ENCODE data around the gene BCAN.

BCAN gene

DNA sequence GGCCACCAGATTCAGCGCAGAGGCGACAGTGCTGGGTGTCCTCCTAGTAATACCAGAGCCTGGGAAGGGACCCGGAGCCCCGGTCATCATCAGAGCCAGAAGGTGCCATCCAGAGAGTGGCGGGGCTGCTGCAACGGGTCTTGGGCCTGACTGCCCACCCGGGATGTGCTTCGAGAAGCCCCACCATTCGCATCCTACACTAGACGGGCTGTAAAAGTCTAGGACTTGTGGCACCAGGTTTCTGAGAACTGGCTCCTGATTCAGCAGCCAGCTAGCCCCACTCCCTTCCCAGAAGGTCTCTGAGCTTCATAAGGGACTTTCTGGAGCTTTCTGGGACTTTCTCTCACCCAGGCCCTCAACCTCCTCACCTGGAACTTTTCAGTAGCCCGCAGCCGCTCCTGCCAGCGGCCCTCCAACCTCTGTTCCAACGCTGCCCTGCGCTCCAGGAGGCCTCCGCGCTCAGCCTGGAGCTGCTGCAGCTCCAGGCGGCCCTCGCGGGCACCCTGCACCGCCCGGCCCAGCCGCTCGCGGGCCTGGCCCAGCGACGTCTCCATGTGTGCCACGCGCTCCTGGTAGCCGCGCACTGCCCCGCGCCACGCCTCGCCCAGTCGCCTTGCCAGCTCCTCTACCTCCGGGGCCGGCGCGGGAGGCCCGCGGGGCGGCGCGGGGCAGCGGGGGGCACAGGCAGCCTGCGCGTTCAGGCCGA lies 34.4 kb downstream of the BCAN start:
- peak; percentile 68 for DNase-seq (ENCODE audit: low read depth, low spot score)

DNA sequence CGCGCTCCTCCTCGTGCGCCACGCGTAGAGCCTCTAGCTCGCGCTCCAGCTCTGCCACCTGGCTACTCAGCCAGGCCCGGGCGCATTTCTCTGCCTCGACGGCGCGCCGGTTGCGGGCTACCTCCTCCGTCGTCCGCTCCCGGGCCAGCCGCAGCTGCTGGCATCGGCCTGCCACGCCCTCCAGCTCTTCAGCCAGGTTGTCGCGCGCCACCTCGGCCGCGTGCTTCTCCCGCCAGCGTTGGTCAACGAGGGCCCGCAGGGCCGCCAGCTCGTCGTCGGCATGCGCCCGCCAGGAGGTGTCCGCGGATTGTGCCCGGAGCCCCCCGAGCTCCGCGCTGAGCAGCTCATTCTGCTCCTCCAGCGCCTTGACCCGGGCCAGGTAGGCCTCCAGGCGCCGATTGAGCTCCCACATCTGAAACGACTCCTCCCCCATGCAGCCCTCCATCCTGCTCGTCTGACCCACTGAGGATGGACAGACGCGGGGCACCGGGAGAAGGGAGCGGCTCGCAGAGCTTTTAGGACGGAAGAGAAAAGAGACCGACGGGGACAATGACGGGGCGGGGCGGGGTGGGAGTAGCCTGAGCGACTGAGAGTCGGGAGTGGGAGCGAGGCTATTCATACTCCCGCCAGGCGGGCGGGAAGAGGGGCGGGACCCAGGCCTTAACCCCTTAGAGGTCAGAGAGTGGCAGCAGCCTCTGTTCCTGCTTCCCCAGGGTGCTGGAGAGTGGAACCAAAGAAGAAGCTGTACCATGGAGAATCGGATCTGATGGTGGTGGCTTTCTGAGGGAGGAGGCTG lies 35.1 kb downstream of the BCAN start, which contains the start of gene NES:
NES (minus strand) TSS at position 588 of the 796 bp plus-strand sequence; CDS start at position 445, 143 bp downstream.
- DNase-seq (ENCODE audit: low read depth, low spot score): peak; percentile 85

DNA sequence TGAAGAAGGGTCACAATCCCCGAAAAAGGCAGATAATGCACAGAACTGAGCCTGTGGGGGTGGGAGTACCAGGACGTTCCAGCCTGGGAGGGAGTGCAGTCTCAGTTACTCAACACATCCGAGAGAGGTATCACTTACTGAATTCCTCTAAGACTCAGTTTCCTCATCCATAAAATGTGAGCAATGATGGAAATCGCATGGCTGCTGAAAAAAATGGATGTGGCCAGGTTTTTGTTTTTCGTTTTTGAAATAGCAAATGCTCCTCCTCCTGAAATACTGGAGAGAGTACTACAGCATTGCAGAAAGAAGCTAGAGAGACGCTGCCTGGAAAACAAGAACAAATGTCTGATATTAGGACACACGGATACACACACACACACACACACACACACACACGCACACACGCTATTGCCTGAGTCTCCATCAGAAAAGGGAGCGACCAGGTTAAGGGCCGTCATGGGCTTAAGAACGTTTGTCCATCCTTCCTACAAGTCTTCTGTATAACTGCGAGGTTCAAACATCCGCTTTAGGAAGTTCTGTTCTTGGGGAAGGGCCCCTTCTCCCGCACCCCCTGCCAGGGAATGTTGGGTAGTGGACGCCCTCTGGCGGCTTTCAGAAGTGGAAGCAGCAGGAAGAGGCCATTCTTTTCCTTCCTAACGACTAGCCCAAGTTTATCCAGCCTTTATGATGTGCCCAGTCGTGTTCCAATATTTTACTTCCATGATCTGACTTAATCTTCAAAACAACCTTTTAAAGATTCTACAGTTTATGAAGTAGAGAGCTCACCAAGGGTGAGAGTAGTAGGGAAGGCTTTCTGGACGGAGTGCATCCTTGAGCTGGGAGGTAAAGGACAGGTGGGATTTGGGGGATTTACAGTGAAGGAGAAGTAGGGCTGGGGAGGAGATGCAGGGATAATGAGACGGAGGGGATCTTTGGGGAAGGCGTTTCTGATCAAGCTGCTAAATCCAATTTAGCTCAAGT lies 36.0 kb downstream of the BCAN start:
- peak; percentile 88 for DNase-seq (ENCODE audit: low read depth, low spot score)

DNA sequence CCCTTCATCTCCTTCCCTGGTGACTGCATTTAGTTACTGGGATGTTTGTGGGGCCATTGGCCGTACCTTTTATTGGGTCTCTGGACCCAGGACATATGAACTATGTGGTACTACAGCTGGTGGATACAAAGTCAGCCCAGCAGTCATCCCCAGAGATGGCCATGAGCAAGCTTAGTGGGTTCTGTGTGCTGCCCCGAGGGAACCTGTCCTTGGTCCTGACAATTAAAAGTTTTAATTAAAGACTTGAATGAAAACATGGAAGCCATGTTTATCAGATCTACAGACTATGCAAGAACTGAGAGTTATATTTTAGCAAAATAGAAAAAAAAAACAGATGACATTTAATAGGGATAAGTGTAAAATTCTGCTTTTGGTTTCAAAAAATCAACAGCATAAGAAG lies 38.1 kb downstream of the BCAN start:
- DNase-seq (ENCODE audit: low read depth, low spot score): no peak

DNA sequence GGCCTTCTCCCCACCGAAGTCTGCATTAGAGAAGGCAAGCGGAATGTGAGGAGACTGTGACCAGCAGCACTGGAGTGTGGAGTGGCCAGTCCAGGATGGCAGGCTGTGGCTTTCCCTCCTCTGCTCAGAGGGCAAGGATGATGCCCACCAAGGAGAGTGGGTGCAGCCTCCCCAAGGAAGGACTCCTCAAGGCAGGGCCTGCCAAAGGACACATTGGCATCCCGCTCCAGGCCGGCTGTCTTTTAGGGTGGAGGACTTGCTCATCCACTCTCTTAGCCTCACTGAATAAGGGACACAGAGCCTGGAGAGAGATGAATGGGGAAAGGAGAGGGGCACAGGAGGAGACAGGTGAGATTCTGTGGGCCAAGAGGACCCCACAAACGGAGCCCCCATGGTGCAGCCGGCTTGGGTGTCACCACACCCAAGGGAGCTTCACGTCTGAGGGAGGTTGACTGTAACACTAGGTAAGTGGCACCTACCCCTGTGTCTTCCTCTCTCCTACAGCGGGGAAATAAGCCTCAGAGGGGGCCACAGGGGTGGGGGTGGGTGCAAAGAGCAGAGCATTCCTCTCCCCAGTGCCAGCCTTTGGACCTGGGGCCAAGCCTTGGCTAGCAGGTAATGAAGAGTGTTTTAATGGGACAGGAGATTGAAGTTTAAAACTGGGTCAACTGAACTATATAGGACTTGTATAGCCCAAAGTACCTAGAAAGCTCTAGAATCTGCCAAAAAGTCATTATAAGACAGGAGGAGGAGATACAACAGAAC lies 39.5 kb downstream of the BCAN start:
- DNase-seq (ENCODE audit: low read depth, low spot score): no peak

DNA sequence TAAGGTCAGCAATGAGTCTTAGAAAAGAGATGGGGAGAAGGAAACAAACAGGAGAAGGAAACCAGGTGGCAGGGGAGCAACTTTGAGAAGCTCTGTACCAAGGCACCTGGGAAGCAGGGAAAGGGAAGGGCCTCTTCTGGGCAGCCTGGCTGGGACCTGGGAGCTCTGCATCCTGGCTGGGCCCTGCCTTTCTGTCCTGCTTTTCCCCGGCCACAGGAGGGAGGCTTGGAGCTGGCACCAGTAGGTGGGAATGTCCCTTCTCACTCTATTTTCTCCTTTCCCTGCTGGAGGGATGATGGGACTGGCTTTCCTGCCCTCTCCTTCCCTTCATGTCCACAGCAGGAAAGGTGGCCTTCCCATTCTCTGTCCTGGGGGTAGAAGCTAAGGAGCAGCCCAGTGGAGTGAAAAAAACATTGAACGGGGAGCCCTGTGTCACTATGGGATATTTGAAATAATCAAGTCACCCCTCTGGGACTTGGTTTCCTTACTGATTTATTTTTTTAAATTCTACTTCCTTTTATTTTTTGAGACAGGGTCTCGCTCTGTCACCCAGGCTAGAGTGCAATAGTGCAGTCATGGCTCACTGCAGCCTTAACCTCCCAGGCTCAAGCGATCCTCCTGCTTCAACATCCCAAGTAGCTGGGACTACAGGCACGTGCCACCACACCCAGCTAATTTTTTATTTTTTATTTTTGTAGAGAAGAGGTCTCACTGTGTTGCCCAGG lies 40.4 kb downstream of the BCAN start:
- no peak for DNase-seq (ENCODE audit: low read depth, low spot score)

DNA sequence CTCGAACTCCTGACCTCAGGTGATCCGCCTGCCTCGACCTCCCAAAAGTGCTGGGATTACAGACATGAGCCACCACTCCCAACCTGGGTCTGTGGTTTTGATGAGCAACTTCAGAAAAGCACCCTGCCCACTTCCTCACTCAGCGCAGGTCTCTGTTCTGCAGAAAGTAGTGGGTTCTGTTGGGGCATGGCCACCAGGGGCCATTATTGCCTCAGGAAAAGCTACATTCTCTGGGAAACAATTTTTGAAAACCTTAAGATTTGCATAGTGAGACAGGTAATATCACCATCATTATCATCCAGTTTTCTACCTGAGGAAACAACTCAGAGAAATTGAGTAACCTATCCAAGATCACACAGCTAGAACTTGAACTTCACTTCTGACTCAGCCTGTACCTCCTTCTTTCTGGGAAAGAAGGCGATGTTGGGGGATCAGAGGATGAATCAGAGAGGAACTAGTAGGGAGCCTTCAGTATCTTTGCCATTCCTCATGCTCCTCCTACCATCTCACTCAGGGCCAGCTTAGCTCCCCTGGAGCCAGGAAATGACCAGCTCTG lies 42.4 kb downstream of the BCAN start:
- DNase-seq (ENCODE audit: low read depth, low spot score): no peak

DNA sequence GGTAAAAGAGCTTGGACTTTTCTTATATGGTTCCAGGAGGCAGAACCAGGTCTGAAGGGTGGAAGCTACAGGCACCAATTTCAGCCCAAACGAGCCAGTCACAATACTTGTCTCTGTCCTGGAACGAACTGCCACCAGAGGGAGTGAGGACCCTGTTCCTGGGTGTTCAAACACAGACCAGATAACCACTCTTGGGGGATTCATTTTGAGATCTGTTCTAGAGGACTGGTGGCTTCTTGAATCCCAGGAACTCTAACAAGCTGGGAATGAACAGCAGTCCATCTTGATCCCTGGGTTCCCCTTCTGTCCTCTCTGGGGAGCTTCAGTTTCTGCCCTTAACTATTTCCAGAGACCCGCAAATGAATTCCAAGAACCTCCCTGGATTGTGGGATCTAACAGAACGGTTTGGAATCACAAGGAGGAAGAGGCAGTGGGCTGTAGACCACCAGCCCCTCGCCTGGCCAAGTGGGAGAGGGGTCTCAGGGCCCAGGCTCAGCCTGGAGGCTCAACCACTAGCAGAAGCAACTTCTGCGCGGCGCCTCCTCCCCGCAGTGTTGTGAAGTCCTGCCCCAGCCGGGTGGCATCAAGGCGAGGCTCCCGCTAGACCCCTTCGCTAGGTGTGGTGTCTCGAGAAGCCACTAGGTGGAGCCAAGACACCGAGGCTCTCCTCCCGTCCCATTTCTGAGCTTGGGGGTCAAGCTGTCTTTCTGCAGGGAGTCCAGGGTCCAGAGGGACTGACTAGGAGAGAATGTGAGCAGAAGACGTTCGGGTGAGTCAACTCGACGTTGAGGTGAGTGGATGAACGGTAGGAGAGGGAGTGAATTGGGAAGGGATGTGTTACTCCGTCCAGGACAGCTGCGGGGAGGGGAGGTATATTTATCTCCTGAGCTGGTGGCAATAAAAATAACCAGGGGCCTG lies 47.4 kb downstream of the BCAN start:
- DNase-seq (ENCODE audit: low read depth, low spot score): peak; percentile 94

DNA sequence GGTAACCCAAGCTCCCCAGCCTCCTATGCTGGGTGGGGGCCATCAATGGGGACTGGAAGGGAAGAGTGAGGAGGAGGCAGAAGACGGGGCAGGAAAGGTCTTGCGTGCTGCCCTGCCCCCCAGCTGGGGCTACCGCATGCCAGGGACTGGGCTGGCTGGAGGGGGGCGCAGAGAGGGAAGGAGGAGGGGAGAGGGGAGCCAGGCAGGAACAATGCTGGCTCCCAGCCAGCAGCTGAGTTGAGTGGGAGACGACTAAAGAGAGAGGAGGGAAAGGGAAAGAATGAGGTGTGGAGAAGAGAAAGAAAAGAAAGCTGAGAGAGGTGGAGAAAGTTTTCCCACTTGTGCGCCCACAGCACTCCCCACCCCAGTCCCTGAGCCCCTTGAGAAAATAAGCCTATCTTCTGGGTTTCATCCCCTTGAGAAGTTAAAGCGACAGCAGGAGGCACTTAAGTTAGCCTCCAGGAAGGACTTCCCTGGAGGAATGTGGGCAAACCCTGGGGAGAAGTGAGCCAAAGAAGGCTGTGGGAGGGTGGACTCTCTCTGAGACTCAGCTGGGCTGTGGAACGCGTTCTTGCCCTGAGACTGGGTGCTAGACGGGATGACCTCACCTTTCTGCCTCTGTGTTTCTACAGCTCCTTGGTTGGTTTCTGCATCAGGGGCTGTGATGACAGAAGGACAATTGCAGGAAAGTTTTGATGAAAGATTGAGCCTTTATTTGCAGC lies 48.2 kb downstream of the BCAN start:
- DNase-seq (ENCODE audit: low read depth, low spot score): no peak

DNA sequence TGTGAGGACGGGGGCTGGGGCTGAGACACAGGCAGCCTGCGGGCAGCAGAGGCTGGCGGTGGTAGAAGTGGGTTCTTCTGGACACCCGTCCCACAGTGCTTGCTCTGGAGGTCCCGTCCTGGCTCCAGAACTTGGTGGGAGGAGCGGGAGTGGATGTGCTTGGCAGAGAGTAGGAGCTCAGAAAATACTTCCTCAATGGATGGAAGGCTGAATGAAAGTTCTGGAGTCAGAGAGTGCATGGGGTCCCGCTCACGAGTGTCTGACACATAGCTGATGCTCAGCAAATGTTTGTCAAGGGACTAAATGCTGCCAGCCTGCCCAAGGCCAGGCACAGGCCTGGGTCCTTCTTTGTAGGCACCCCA lies 48.7 kb downstream of the BCAN start:
- no peak for DNase-seq (ENCODE audit: low read depth, low spot score)

DNA sequence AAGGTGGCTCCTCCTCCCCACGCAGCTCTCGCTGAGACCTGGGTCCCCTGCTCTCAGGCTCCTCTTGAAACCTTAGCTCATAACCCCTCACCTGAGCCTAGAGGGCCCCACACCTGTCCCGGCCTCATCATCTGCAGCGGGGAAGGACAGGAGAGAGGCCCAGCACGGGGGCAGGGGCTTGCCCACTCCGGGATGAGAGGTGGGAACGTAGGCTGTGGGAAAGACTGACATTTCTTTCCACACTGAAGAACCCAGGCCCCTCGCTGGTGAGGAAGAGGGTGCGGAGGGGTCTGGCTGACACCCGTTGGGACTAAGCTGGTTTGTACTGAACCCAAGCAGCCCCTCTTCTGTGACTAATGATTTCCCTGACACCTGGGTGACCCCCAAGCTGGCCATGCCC lies 49.3 kb downstream of the BCAN start:
- no peak for DNase-seq (ENCODE audit: low read depth, low spot score)

DNA sequence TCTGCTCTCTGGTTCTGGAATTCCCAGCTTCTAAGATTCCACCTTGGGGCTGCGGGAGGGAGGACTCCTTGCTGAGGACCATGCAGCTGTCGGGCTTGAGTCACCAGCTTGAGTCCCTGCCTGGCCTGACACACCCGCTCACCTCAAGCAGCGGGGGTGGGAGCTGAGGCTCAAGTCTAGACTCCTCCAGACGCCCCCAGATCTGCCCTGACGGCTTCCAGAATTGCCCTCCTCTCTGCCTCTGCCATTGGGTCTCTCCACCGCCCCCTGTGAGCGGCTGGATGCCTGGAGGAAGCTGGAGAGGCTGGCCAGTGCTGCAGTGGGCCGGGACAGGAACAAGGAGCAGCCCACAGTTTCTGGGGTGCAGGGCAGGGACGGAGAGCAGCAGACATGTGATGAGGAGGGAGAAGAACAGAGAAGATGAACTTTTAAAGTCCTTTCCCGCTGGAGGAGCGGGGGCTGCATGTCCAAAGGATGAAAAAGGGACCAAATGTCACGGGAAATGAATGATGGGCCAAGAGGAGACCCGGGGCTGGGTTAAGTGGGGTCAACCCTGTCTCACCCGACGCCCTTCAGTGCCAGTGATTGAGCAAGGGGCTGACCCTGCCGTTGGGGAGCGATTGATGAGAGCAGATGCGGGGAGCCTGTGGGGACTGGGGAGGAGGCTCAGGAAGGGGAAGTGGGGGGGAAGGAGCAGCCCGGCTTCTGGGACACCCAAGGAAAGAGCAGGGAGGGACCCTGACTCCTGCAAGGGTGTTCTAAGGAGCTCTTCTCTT lies 49.9 kb downstream of the BCAN start:
- DNase-seq (ENCODE audit: low read depth, low spot score): peak; percentile 60

DNA sequence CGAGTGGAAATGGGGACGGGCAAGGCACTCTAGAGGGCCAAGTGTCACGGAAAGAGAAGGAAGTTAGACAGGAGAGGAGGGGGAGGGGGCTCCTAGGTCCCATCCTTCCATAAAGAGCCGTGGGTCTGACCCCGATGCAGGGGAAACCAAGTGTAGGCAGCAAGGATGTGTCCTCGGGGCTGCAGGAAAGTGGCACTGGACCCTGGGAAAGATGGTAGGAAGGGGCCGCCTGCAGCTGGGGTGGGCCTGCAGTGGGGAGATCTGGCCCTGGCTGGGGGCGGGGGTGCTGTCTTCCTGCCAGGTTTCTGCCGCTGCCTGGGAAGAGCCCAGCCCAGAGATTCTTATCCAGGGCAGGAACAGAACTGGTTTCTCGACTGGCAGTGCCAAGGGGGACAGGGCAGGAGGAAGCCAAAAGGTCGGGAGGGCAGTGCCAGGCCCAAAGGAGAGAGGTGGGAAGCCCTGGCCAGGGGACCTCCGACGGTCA lies 50.6 kb downstream of the BCAN start:
- DNase-seq (ENCODE audit: low read depth, low spot score): no peak

DNA sequence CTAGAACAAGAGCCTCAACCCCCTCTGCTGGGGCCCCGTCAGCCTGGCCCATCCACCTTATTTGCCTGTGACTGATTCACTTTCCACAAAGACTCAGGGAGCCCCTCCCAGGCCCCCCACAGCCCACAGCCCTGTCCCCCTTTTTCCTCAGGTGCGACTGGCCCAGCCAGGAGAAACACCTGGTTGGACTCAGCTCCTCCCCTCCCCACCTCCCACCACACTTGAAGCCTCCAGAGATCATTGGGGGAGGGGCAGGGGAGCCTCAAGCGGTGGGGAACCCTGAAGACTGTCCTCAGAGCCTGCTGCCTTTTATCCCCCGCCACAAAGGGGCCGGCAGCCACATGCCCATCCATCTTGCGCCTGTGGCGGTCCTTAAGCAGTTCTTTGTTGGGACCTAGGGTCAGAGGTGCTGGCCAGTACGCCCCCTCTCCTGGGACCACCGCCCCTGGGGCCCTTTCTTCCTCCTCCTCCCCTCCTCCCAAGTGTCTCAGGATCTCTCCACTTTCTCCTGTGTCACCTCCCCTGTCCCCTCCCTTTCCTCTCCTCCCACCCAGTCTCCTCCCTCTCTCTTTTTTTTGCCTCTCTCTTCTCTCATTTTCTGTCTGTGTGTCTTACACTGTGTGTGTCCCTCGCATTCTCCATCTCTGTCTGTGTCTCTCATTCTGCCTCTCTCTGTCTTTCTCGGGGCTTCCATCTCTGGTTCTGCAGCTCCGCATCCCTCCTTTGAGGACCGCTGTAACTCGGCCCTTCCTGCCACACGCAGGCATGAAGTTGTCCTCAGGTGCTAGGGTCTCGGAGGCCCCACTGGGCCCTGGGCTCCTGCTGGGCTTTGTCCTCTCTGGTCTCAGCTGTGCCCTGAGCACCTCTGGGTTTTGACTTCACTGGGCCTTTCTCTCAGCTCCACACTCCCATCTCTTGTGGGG lies 51.3 kb downstream of the BCAN start:
- peak; percentile 63 for DNase-seq (ENCODE audit: low read depth, low spot score)

DNA sequence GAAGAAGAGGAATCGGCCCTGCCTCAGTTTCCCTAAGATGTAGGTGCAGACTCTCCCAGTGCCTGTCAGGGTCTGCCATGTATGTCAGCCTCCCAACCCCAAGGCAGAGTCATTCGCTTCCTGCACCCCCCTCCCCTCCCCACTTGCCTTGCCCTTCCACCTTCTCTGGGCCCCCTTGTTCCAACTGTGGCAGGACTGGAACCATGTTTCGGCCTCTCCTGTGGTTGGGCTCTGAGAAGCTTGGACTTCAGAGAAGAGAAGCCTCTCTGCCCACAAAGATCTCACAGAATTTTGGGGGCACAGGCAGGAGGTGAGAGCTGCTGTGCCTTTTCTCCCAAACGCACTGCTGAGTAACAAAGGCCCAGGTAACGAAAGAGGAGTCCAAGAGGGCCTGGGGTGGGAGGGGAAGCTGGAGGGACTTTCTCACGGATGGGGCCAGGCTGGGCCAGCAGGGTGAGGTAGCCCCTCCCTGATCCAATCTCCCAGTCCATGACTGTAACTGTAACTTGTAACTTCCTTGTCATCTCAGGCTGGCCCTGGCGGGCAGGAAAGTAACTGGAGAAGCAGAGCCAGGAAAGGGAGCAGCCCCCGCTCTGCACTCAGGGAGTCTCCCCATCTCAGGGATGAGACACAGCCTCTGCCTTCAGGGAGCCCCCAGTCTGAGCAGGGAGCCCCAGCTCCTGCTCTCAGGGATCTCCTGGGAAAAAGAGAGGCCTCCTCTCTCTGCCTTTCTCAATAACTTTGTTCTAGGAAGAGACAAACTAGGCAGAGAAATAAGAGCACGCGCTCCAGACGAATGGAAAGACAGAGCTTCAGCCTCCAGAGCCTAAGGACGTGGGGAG lies 52.2 kb downstream of the BCAN start:
- DNase-seq (ENCODE audit: low read depth, low spot score): no peak

DNA sequence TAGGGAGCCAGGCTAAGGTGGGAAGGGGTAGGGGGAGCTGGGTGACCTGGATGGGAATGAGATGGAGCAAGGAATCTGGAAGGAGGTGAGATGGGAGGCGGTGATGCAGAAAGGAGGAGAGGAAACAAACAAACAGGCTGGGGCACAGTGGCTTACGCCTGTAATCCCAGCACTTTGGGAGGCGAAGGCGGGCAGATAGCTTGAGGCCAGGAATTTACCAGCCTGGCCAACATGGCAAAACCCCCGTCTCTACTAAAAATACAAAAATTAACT lies 52.7 kb downstream of the BCAN start:
- no peak for DNase-seq (ENCODE audit: low read depth, low spot score)

Data from astrocyte of the hippocampus (primary cell).